ENCODE data around the gene CORO2B.

DNA sequence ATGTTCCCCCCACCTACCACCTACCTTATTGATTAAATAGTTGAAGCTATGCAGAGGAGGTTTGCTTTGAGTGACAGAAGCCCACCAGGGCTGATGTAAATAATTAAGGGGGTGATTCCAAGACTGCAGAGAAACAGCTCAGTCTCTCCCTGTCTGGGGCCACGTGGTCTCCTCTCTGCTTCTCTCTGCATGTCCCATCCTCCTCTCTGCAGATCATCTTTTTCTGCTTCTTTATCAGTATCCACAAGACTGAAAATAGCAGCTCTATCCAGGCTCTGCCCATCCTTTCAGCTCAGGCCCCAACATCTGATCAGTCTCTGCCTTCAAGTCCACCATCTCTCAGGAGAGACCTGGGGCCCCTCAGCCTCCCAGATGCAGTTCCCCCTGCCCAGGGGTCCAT, 131.1 kb downstream of the CORO2B start:
- TF ChIP-seq POLR2AphosphoS5 (IDR thresholded peaks at IDR 0.05; ENCODE audit: low read depth) (no peak), CTCF (IDR thresholded peaks at IDR 0.05; ENCODE audit: insufficient read depth, low read length) (no peak), REST (IDR thresholded peaks at IDR 0.05; ENCODE audit: insufficient replicate concordance, low read depth) (no peak), GABPA (IDR thresholded peaks at IDR 0.05; ENCODE audit: low read depth) (no peak), SPI1 (IDR thresholded peaks at IDR 0.05; ENCODE audit: borderline replicate concordance, low read depth) (no peak)
